Stomach (tissue), 9 donors: Measurements from ENCODE around the gene C2orf68. TPM values are rescaled to one million over a fixed set of nuclear protein-coding genes. Genes with fewer than 3 reads are reported as not detected.

ENCODE experiments used
- DNase-seq, 2 donors: peaks; one replicate each; pipeline versions ENCODE4 v3.0.0 to v3.0.0-alpha.2; 2013 to 2019
- H3K27ac ChIP-seq, 5 donors: fragments of 200-600 bp in 4 of 5; sonication (generic) in 4 of 5; one replicate each; pipeline ENCODE4 v1.5.1; 2013 to 2019; ENCODE audit warnings: mild to moderate bottlenecking in 1 of 5, moderate library complexity in 1 of 5
- H3K27me3 ChIP-seq, 3 donors: fragments of 200-600 bp; sonication (generic); one replicate each; pipeline ENCODE4 v1.5.1; 2017 to 2019; ENCODE audit warnings: mixed run types in 1 of 3
- H3K36me3 ChIP-seq, 4 donors: fragments of 200-600 bp; sonication (generic); 1 replicate in 3 of 4; 2 replicates in 1 of 4; pipeline ENCODE4 v1.5.1; 2016 to 2019
- H3K4me1 ChIP-seq, 4 donors: fragments of 200-600 bp; sonication (generic); one replicate each; pipeline ENCODE4 v1.5.1; 2016 to 2019
- H3K4me3 ChIP-seq, 4 donors: fragments of 200-600 bp; sonication (generic) in 3 of 4; one replicate each; pipeline ENCODE4 v1.5.1; 2016 to 2019; ENCODE audit warnings: mild to moderate bottlenecking in 1 of 4
- H3K9me3 ChIP-seq, 4 donors: fragments of 200-600 bp; sonication (generic); one replicate each; pipeline ENCODE4 v1.5.1; 2016 to 2019
- CTCF ChIP-seq, 7 experiments: fragments of 450-650 bp in 4 of 7; fragments of 200-600 bp in 3 of 7; sonication (generic) in 3 of 7; IDR thresholded peaks; one replicate each; pipeline ENCODE4 v1.5.1; 2016 to 2019; ENCODE audit warnings: antibody characterized with exemption in 7 of 7, control low read depth in 2 of 7, mild to moderate bottlenecking in 1 of 7
- EP300 ChIP-seq: sonication (generic); formaldehyde crosslinking; IDR thresholded peaks from one replicate; pipeline ENCODE4 v1.6.1; 2017; ENCODE audit warnings: antibody characterized with exemption
- POLR2A ChIP-seq, 4 donors: fragments of 450-650 bp; IDR thresholded peaks; one replicate each; pipeline ENCODE4 v1.6.1; 2016; ENCODE audit warnings: antibody characterized with exemption in 4 of 4, control low read depth in 2 of 4, mild to moderate bottlenecking in 1 of 4, moderate library complexity in 1 of 4
- POLR2AphosphoS5 ChIP-seq, 3 donors: sonication (generic); formaldehyde crosslinking; IDR thresholded peaks; one replicate each; pipeline ENCODE4 v1.6.1; 2016; ENCODE audit warnings: antibody characterized with exemption in 3 of 3
- WGBS, 5 donors: extraction: QIAGEN DNeasy Blood & Tissue Kit in 3 of 5; methylation state at CpG; one replicate each; pipeline versions ENCODE4 v1.1.5 to v1.1.7; 2013 to 2018; 5-methylcytosine and 5-hydroxymethylcytosine counted together
- intact Hi-C: fragments of 100-400 bp; cut with DNase I; formaldehyde crosslinking; loops from one replicate; pipeline ENCODE4 v1.15.1; 2023; ENCODE audit warnings: low total_unique reads
- polyA plus RNA-seq, 3 donors: library from polyadenylated mRNA; stranded (reverse); fragments of 200-250 nt; gene quantifications; one replicate each; pipeline ENCODE4 v1.2.3, GENCODE V29; 2013
- total RNA-seq, 5 donors: library from RNA; depleted of rRNA; stranded (reverse); fragments of >200 nt; gene quantifications; one replicate each; pipeline versions ENCODE4 v1.1.0 to v1.2.3, GENCODE V29; 2014 to 2016
- donor health status: healthy with polysubstance abuse.
- donor health status: Bipolar disorder and iron deficiency.
- donor health status: healthy.

Gene C2orf68
- total and polyA plus RNA-seq, 8 donors, result 12.7 to 40.8 (median 20.2) TPM

- intact Hi-C loops, result no loop called here
- DNase-seq, result no peak
- no peaks in the 10 kb centered on the region for H3K36me3 ChIP-seq
- H3K27ac ChIP-seq, result peak overlapping the region; percentile 19 to 94 (median 91)
- H3K4me1 ChIP-seq, result peaks cover 66 to 99% (median 89%) of the 10 kb centered on the region in 4 donors
- 65 to 86% (median 81%) methylated on average over 4 of the region's 4 CpGs for WGBS, 5 donors
- H3K4me3 ChIP-seq, result no peak overlapping the region
- no peaks in the 10 kb centered on the region for H3K9me3 ChIP-seq
- no peaks in the 10 kb centered on the region for H3K27me3 ChIP-seq
- TF ChIP-seq EP300 (no peak), CTCF (IDR thresholded peaks at IDR 0.05) (no peak), POLR2A (IDR thresholded peaks at IDR 0.05) (no peak), POLR2AphosphoS5 (IDR thresholded peaks at IDR 0.05) (no peak)
Observed at GRCh38 chr2:85588236-85588635, 23.6 kb downstream of the C2orf68 start.

DNA sequence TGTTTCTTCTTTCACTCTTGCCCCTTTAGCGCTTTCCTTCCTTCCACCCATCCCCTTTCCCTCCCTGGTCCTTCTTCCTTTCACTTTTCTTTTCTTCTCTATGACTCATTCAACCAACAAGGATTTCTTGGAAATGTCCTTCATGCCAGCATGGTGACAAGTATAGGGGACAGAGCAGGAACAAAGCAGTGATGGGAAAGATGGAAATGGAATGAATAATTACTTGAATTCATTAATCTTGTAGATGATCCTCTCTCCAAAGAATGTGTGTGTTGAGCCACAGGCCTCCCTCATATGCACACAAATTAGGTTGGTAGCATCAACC is 26.1 kb downstream of the C2orf68 start:
- Histone ChIP-seq H3K4me3 (no peak overlapping the region), H3K4me1 (peaks cover 56 to 83% (median 77%) of the 10 kb centered on the region in 4 donors), H3K27ac (peak overlapping the region; percentile 87 to 94 (median 91)), H3K36me3 (peaks cover 0 to 21% (median 8%) of the 10 kb centered on the region in 4 donors), H3K27me3 (no peaks in the 10 kb centered on the region), H3K9me3 (no peaks in the 10 kb centered on the region)
- TF ChIP-seq CTCF (IDR thresholded peaks at IDR 0.05), result no peak
- peak in 2 of 3 donors; percentile 40 to 81 for TF ChIP-seq POLR2AphosphoS5 (IDR thresholded peaks at IDR 0.05)
- TF ChIP-seq POLR2A (IDR thresholded peaks at IDR 0.05), result no peak
- TF ChIP-seq EP300, result no peak
- WGBS, 5 donors, result 50 to 77% (median 53%) methylated on average over 1 of the region's 1 CpG
- DNase-seq, result no peak
- intact Hi-C loops, result no loop called here

DNA sequence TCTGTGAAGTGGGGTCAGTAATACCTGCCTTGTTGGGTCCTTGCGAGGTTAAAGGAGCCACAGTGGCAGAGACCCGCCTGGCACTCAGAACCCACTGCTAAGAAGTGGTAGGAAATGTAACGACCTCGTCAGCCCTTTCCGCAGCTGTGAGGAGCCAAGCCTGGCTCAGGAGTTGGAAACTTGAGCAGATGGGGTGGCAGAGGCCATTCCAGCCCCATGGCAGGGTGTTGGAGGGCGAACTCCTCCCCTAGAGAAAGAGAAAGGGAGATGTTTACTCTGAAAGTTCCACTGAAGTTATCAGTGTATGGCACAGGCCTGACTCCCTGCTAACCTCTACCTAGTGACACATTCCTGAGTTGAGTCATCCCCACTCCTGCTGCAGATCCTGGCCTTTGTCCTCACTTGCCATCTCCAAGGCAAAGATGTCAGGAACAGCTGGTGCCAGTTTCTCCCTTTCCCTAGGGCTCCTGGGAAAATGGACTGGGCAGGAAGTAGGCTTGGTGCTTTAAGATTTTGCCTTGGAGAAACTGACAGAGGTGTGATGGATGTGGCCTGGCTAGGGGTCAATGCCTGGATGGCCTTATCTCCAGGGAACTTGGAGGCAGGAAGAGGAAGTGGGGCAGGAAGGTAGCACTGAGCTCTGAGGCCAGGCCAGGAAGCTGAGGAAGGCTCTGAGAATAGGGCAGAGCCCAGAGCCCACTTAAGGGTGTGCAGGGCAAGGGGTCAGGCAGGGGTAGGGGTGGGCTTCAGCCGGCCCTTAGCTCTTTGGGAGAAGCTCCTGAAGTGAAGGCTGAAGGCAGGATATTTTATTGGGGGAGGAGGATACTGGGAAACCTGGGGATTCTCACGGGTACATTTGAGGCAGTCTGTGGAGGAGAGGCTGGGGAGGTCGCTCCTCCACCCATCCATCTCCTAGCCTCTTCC is 26.7 kb downstream of the C2orf68 start:
- TF ChIP-seq POLR2AphosphoS5 (IDR thresholded peaks at IDR 0.05) (peak; percentile 51 to 89 (median 75)), POLR2A (IDR thresholded peaks at IDR 0.05) (no peak), EP300 (no peak), CTCF (IDR thresholded peaks at IDR 0.05) (no peak)
- peak; percentile 54 to 85 for DNase-seq
- H3K27ac ChIP-seq, result peak overlapping the region; percentile 87 to 94 (median 91)
- H3K4me1 ChIP-seq, result peaks cover 53 to 80% (median 74%) of the 10 kb centered on the region in 4 donors
- intact Hi-C loops, result no loop called here
- H3K27me3 ChIP-seq, result no peaks in the 10 kb centered on the region
- peaks cover 0 to 21% (median 8%) of the 10 kb centered on the region in 4 donors for H3K36me3 ChIP-seq
- peak overlapping the region; percentile 58 to 69 (median 62) for H3K4me3 ChIP-seq
- H3K9me3 ChIP-seq, result no peaks in the 10 kb centered on the region
- 18 to 32% (median 31%) methylated on average over 8 to 9 of the region's 9 CpGs for WGBS, 5 donors

- Histone ChIP-seq H3K36me3 (peaks cover 0 to 21% (median 8%) of the 10 kb centered on the region in 4 donors), H3K4me3 (peak within 1 kb of the TSS; percentile 58 to 69 (median 62)), H3K27me3 (no peaks in the 10 kb centered on the region), H3K4me1 (peaks cover 53 to 80% (median 74%) of the 10 kb centered on the region in 4 donors), H3K27ac (peak within 1 kb of the TSS; percentile 87 to 94 (median 91)), H3K9me3 (no peaks in the 10 kb centered on the region)
- peak; percentile 53 to 81 for DNase-seq
- TF ChIP-seq CTCF (IDR thresholded peaks at IDR 0.05) (no peak), POLR2AphosphoS5 (IDR thresholded peaks at IDR 0.05) (peak; percentile 5 to 56 (median 45))
- 0 to 9% (median 4%) methylated on average over 15 to 52 of the region's 52 CpGs for WGBS, 5 donors
- intact Hi-C loops, result no loop called here
Observed at GRCh38 chr2:85584354-85584856, 27.5 kb downstream of the C2orf68 start, which contains the start of gene VAMP5. Gene VAMP5, plus strand, starts transcription at chr2:85584431. Its CDS starts 60 bp downstream, at chr2:85584491.
